ENCODE data around the gene RBM23. TPM values are rescaled to one million over a fixed set of nuclear protein-coding genes. Genes with fewer than 3 reads are reported as not detected.

RBM23 gene
- total RNA-seq, 1 donor from 2014 or later: 110 TPM

DNA sequence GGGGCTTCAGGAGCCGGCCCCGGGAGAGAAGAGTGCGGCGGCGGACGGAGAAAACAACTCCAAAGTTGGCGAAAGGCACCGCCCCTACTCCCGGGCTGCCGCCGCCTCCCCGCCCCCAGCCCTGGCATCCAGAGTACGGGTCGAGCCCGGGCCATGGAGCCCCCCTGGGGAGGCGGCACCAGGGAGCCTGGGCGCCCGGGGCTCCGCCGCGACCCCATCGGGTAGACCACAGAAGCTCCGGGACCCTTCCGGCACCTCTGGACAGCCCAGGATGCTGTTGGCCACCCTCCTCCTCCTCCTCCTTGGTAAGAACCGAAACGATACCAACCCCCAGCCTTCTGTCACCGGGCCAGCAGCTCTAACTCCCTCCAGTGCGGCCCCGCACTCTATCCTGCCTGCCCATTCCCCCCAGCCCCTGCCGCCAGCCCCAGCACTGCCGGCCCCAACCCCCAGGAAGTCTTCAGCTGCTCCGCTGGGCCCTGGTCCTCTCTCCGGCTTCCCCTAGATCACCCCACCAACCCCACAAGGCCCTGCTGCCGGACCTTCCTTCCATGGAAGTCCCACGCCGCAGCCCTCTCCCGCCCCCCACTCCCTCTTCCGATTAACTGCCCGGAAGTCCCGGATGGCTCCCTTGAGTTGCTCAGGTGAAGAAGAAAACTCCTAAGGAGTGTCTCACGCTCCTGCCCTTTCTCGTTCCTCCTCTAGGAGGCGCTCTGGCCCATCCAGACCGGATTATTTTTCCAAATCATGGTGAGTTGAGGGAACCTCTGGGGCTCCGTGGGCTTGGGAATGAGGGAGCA, 46.7 kb downstream of the RBM23 start:
- peak; percentile 84 for DNase-seq (ENCODE audit: low read depth, low spot score)
- H3K27me3 Mint-ChIP-seq (ENCODE audit: low read depth): no peaks in the 10 kb centered on the region
- no peaks in the 10 kb centered on the region for H3K9me3 Mint-ChIP-seq
- peaks cover 16% of the 10 kb centered on the region for H3K4me1 Mint-ChIP-seq
- no peak overlapping the region for H3K27ac Mint-ChIP-seq (ENCODE audit: unreplicated experiment)
- TF ChIP-seq, protein P1, sequence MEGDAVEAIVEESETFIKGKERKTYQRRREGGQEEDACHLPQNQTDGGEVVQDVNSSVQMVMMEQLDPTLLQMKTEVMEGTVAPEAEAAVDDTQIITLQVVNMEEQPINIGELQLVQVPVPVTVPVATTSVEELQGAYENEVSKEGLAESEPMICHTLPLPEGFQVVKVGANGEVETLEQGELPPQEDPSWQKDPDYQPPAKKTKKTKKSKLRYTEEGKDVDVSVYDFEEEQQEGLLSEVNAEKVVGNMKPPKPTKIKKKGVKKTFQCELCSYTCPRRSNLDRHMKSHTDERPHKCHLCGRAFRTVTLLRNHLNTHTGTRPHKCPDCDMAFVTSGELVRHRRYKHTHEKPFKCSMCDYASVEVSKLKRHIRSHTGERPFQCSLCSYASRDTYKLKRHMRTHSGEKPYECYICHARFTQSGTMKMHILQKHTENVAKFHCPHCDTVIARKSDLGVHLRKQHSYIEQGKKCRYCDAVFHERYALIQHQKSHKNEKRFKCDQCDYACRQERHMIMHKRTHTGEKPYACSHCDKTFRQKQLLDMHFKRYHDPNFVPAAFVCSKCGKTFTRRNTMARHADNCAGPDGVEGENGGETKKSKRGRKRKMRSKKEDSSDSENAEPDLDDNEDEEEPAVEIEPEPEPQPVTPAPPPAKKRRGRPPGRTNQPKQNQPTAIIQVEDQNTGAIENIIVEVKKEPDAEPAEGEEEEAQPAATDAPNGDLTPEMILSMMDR (conservative IDR thresholded peaks at IDR 0.05): peak; percentile 95
- peak overlapping the region; percentile 90 for H3K4me3 Mint-ChIP-seq
- H3K36me3 Mint-ChIP-seq (ENCODE audit: low read depth): no peaks in the 10 kb centered on the region

DNA sequence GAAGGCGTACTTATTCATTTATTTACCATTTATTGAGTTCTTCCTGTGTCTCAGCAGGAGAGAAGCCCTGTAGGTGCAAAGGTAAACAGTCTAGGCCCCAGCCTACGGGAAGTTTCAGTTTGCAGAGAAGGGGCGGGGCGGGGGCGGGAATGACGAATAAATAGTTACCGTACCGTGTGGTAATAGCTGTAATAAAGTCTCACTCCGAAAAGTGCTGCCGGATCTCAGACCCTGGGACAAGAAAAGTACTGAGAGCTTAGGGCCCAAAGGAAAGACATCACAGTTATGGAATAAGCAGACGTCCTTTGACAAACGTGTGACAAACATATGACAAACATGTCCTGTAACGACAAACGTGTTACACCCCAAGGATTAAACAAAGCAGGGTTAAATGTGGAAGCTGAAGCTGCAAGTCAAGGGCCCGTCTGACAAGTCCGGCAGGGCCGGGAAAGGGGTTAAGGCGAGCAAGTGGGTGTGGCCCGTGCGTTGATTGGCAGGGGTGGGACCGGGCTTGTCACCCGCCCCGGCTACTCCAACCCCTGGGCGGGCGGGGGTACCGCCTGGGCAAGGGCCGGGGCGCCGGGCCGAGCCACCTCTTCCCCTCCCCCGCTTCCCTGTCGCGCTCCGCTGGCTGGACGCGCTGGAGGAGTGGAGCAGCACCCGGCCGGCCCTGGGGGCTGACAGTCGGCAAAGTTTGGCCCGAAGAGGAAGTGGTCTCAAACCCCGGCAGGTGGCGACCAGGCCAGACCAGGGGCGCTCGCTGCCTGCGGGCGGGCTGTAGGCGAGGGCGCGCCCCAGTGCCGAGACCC, 47.5 kb downstream of the RBM23 start, which contains the start of gene LRP10:
LRP10 (plus strand) TSS at position 517 of the 809 bp plus-strand sequence. CDS start 564 bp downstream, outside the sequence.
- Mint-ChIP-seq H3K9me3 (no peaks in the 10 kb centered on the region), H3K4me1 (peaks cover 16% of the 10 kb centered on the region), H3K27ac (ENCODE audit: unreplicated experiment) (peak within 1 kb of the TSS; percentile 53), H3K36me3 (ENCODE audit: low read depth) (no peaks in the 10 kb centered on the region), H3K27me3 (ENCODE audit: low read depth) (no peaks in the 10 kb centered on the region), H3K4me3 (peak within 1 kb of the TSS; percentile 90)
- TF ChIP-seq, protein P1 (conservative IDR thresholded peaks at IDR 0.05): no peak
- peak; percentile 80 for DNase-seq (ENCODE audit: low read depth, low spot score)

DNA sequence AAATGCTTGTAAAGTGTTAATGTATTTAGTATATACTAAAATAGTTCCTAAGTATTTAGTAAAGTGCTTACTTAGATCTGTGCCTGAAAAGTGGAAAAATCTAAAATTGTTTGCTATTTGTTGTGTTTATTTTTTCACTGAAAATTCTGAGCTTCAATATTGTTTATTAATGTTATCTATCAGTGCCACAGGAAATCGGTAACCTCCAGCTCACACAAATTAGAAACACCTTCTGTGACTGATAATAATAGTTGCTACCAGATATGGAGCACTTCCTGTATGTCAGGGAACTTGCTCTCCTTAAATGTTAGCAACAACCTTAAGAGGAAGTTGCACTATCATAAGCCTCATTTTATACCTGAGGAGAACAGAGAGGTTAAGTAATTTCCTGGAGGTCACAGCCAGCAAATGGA, 48.1 kb downstream of the RBM23 start:
- H3K9me3 Mint-ChIP-seq: no peaks in the 10 kb centered on the region
- H3K4me1 Mint-ChIP-seq: peaks cover 16% of the 10 kb centered on the region
- no peak for DNase-seq (ENCODE audit: low read depth, low spot score)
- no peaks in the 10 kb centered on the region for H3K27me3 Mint-ChIP-seq (ENCODE audit: low read depth)
- H3K27ac Mint-ChIP-seq (ENCODE audit: unreplicated experiment): no peak overlapping the region
- H3K36me3 Mint-ChIP-seq (ENCODE audit: low read depth): no peaks in the 10 kb centered on the region
- TF ChIP-seq, protein P1 (conservative IDR thresholded peaks at IDR 0.05): no peak
- peak overlapping the region; percentile 90 for H3K4me3 Mint-ChIP-seq

DNA sequence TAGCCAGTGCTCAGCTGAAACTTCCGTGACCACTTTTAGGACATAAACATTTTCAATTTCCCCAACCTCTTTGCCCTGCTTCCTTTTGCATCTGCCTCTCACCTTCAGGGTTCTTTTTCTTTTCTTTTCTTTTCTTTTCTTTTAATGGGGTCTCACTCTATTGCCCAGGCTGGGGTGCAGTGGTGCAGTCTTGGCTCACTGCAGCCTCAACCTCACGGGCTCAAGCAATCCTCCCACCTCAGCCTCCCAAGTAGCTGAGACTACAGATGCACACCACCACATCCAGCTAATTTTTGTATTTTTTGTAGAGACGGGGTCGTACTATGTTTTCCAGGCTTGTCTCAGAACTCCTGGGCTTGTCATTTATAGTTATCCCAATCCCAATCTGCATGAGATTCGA, 52.1 kb downstream of the RBM23 start:
- TF ChIP-seq, protein P1 (conservative IDR thresholded peaks at IDR 0.05): no peak
- no peaks in the 10 kb centered on the region for H3K36me3 Mint-ChIP-seq (ENCODE audit: low read depth)
- peak overlapping the region; percentile 31 for H3K4me3 Mint-ChIP-seq
- no peaks in the 10 kb centered on the region for H3K9me3 Mint-ChIP-seq
- H3K4me1 Mint-ChIP-seq: peaks cover 10% of the 10 kb centered on the region
- H3K27me3 Mint-ChIP-seq (ENCODE audit: low read depth): no peaks in the 10 kb centered on the region
- no peak for DNase-seq (ENCODE audit: low read depth, low spot score)
- H3K27ac Mint-ChIP-seq (ENCODE audit: unreplicated experiment): no peak overlapping the region

DNA sequence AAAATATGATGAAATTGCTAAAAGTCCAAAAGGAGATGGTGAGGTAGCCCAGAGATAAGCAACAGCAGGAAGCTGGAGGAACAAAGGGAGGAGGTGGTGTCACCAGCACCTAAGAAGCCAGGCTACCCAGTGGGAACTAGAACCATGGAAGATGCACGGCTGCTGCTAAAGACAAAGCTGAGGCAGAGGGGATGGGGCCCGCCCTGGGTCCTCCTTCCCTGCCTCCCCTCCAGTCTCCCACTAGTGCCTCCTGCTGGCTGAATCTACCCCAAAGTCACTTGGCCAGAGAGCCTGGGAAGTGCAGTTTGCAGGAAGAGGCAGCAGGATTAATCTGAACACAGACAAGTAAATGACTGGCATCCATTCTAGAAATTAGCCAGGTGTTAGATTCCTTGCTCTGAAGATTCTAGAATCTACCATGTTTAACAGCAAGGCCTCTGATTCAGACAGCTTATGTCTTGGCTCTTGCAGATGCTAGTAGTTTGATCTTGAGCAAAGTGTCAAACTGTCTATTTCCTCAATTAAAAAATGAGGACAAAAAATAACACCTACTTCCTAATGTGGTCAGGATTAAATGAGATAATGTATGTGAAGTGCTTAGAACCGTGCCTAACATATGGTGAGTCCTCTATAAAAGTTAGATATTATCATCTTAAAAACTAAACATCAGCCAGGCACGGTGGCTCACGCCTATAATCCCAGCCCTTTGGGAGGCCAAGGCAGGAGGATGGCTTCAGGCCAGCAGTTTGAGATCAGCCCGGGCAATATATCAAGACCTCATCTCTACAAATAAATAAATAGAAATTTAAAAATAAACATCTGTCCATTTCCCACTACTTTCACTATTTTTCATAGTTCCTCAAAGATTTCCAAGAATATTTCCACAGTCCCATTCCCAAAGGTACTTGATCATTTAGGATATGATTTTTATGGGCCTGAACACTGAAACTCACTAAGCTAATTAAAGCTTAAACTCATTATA, 53.2 kb downstream of the RBM23 start:
- no peak overlapping the region for H3K27ac Mint-ChIP-seq (ENCODE audit: unreplicated experiment)
- no peak for DNase-seq (ENCODE audit: low read depth, low spot score)
- no peaks in the 10 kb centered on the region for H3K36me3 Mint-ChIP-seq (ENCODE audit: low read depth)
- H3K4me1 Mint-ChIP-seq: peaks cover 2% of the 10 kb centered on the region
- H3K27me3 Mint-ChIP-seq (ENCODE audit: low read depth): no peaks in the 10 kb centered on the region
- TF ChIP-seq, protein P1 (conservative IDR thresholded peaks at IDR 0.05): peak; percentile 30
- H3K9me3 Mint-ChIP-seq: no peaks in the 10 kb centered on the region
- no peak overlapping the region for H3K4me3 Mint-ChIP-seq

Data from neural crest cell (in vitro differentiated cells).